GM18498 (cell line): ENCODE results near the gene SIRPG.
"Not testable (repeated sequence)": the region's sequence is repeated elsewhere in the genome, so short reads cannot be mapped to it uniquely, and the experiment has no call there.

Source experiments
- ATAC-seq: cut with Tn5 transposase; IDR thresholded peaks from one replicate; pipeline ENCODE4 v1.9.1; 2021; ENCODE audit warnings: mild to moderate bottlenecking, moderate library complexity; ENCODE audit not compliant: unreplicated experiment

SIRPG gene

DNA sequence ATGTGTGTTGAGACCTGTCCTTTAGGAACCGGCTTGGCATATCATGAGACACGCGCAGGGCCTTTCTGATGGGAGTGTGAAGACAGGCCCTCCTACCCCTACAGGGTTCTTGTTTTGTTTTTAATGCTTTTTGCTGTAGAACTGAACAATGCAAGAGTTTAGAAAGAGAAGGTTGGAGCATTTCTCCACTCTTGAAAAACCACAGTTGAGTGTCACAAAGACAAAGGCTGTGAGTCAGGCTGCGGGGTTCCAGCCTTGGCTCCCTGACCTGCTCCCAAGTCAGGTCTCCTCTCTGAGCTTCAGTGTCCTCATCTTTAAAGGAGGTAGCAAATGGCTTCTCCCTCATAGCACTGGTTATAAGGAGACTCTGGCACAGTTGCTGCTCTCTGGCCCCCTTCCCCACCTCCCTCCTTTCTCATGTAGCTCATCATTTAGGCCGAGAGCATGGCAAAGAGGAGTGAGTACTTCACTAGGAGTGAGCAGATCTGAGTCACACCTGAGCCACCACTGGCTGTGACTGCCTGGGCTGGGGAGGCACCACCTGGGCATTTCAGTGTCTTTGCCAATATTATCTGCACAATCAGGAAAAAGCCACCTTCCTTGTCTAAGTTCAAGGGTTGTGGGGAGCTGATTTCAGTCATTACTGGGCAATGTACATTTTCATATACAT is 48.8 kb downstream of the SIRPG start:
- ATAC-seq: not testable (repeated sequence)

- ATAC-seq: no peak
These were observed 56.8 kb downstream of the SIRPG start for GRCh38 chr20:1600736-1601135.

DNA sequence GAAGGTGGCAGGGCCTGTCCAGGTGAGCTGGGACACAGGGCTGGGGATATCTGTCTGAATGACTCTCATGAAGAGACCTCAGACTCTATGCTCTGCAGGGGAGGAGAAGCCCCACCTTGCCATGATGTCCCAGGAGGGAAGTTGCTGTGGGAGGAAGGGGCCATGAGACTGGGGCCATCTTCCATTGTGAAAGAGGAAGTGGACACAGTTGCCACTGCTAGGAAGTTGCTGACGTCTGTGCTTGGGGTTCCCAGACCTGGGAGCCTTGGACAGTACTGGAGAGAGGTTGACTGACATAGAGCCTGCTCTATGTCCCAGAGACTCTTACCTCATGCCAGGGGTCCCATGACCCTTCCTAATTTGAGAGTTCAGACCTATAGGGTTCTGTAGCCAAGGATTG is 62.2 kb downstream of the SIRPG start:
- ATAC-seq: no peak

- ATAC-seq: no peak
These were observed 68.8 kb downstream of the SIRPG start for GRCh38 chr20:1588533-1589460.

DNA sequence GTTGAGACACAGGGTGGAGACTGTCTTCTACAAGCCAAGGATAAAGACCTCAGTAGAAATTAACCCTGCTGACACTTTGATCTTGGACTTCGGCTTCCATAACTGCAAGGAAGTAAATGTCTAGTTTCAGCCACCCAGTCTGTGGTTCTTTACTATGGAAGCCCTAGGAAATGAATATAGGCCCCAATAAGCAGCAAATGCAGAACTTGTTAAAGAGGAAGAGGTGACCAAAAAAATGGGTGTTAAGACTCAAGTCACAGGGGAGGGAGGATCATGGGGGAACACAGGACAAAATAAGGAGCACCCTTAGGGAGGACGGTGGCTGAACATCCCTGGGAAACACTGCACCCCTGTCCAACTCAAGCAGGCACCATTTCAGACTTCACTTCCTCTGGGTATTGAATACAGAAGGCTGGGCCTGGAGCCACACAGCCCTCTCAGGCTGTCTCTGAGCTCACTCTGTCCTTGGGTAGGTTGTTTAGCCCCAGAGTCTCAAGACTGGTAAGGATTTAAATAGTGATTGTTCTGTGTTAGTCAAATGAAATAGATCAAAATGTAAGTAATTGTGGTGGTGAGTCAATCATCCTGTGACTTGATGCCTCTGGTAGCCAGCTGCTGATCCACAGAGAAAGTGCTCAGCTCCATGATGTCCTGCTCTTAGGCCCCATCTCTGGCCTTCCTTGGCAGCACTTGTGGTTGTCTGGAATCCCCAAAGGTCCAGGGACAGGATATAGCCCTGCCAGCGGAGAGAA is 69.6 kb downstream of the SIRPG start:
- no peak for ATAC-seq

DNA sequence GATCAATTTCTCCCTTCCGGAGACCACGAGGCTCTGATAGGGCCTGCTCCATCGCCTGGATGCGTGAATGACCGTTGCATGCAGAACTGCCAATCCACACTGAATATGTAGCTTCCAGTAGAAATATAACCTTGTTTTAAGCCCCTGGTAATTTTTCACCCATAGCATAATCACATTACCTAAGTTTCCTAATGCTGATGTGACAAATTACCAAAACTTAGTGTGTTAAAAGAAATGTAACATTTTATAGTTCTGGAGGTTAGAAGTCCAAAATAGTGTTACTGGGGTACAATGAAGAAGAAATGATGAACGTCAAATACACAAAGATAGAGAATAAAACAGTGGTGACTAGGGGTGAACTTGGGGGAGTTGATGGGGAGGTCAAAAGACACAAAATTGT is 78.1 kb downstream of the SIRPG start:
- no peak for ATAC-seq
